Left cardiac atrium (tissue), 4 donors: ENCODE results near the gene TMC6. TPM values are rescaled to one million over a fixed set of nuclear protein-coding genes. Genes with fewer than 3 reads are reported as not detected.
"Not testable (repeated sequence)": the region's sequence is repeated elsewhere in the genome, so short reads cannot be mapped to it uniquely, and the experiment has no call there.

Source experiments
- ATAC-seq, 2 donors: fragments of 200-7000 bp; cut with Tn5 transposase; one replicate each; pipeline ENCODE4 v1.9.1; 2020; ENCODE audit warnings: mild to moderate bottlenecking in 2 of 2, moderate library complexity in 2 of 2
- DNase-seq: peaks from one replicate; pipeline ENCODE4 v3.0.0-alpha.2; 2020
- intact Hi-C, 2 donors: fragments of 100-400 bp; cut with DNase I; formaldehyde crosslinking; loops; one replicate each; pipeline versions ENCODE4 v1.14.1 to v1.15.1; 2022 to 2023
- total RNA-seq, 2 donors: library from RNA; stranded (reverse); fragmentation: NEBNext Ultra II Directional; extraction: Animal tissue kit (Norgen Biotek cat#: 25700); gene quantifications; one replicate each; pipeline ENCODE4 v1.2.1, GENCODE V29; 2021
- donor health status: DM: no; HTN: yes; CAD: no.
- donor health status: DM: no; HTN: yes; CAD: no; lungs with severe emphysema.
- donor health status: DM: yes; HTN: yes; CAD: no.
- donor health status: Dilated cardiomyopathy.

The TMC6 gene
- total RNA-seq, 2 donors from 2014 or later: 24.9 to 32.0 TPM

DNA sequence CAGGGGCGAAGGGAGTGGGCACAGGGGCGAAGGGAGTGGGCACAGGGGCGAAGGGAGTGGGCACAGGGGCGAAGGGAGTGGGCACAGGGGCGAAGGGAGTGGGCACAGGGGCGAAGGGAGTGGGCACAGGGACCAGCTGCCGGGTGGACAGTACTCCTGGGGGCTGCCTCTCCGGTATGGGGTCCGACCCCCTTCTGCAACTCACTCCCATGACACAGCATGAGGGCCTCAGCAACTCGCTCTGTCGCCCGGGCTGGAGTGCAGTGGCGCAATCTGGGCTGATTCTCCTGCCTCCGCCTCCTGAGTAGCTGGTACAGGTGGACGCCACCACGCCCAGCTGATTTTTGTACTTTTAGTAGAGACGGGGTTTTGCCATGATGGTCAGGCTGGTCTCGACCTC, 12.8 kb downstream of the TMC6 start:
- ATAC-seq: not testable (repeated sequence)
- intact Hi-C loops: loop anchor here in 1 of 2 donors (10.0 kb wide), 1 partner anchor 129 kb away; no protein-coding TSS in a partner anchor
- DNase-seq: peak; percentile 18

DNA sequence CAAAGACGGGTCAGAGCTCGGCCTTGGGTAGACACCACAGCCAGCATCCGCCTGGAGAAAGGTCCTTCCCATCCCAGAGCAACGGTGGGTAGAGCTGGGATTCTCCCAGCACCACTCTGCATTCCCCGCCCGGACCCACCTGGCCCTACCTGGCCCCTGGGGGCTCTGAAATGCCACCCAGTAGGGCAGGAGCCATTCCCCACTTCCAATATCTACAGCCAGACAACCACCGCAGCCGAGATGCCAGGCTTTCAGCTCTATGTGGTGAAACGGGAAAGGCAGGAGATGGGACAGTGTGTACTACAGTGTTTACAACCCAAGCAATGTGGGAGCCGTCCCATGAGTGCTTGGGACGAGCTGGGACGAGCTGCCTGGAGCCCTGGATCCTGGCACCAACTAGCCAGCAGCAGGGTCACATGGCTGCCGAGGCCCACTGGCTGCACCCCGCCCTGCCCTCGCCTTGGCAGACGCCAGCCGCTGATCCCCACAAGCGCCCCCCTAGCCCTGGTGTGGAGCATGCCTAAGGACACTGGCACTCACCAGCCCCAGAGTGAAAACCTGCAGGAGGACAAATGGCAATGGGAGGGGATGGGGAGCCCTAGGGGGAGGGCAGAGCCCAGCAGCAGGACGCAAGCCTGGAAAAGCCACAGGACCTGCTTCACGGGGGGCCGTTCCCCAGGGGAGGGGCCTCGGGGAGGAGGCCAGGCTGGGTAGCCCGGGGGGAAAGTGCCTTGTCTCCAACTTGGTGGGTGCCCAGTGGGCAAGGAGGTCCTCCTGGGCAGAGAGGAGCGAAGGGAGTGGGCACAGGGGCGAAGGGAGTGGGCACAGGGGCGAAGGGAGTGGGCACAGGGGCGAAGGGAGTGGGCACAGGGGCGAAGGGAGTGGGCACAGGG, 13.5 kb downstream of the TMC6 start:
- ATAC-seq: peak in 1 of 2 donors; percentile 39
- DNase-seq: peak; percentile 18
- intact Hi-C loops: loop anchor here (5.0 to 10.0 kb wide), 3 partner anchors 62 to 137 kb away; no protein-coding TSS in a partner anchor

DNA sequence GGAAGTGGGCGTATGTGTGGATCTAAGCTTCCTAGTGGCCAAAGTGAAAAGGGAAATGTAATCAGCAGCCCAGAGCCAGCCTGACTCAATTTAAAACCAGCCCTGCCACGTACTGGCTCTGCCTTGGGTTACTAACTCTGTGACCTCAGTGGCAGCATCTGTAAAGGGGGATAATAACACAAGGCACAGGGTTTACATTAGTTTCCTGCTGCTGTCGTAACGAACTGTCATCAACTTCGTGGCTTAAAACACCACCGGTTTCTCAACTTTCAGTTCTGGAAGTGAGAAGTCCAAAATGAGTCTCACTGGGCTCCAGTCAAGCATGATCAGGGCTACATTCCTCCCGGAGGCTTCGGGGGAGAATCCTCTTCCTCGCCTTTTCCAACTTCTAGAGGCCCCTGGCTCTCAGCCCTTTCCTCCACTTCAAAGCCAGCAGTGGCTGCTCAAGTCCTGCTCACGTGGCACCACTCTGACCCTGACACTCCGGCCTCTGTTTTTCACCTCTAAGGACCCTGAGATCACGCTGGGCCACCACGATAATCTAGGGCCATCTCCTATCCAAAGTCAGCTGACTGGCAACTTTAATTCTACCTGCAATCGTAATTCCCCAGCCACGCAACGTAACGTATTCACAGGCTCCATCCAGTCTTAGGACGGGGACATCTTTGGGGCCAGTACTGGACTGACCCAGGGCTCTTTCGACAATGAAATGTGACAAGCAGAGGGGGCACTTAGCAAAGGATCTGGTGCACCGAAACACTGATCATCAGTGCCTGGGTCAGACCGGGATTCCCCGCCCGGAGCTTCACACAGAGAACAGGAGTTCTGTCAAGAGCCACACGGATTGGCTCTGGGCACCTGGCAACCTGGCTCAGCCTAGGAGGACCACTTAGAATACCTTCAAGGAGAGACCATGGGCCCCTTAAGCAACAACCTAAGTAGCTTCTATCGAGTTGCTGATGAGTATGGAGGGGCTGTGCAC, 14.5 kb downstream of the TMC6 start:
- no peak for ATAC-seq
- peak; percentile 17 for DNase-seq

GRCh38 chr17:78112518-78113471, 15.8 kb downstream of the TMC6 start:
- intact Hi-C loops: loop anchor here (1.0 to 10.0 kb wide), 4 partner anchors 64 to 140 kb away; no protein-coding TSS in a partner anchor
- peak; percentile 73 to 78 for ATAC-seq
- DNase-seq: peak; percentile 81

More for the DNA sequence above, 14.5 kb downstream of the TMC6 start:
- intact Hi-C loops: loop anchor here (5.0 to 10.0 kb wide), 3 partner anchors 63 to 138 kb away; no protein-coding TSS in a partner anchor

DNA sequence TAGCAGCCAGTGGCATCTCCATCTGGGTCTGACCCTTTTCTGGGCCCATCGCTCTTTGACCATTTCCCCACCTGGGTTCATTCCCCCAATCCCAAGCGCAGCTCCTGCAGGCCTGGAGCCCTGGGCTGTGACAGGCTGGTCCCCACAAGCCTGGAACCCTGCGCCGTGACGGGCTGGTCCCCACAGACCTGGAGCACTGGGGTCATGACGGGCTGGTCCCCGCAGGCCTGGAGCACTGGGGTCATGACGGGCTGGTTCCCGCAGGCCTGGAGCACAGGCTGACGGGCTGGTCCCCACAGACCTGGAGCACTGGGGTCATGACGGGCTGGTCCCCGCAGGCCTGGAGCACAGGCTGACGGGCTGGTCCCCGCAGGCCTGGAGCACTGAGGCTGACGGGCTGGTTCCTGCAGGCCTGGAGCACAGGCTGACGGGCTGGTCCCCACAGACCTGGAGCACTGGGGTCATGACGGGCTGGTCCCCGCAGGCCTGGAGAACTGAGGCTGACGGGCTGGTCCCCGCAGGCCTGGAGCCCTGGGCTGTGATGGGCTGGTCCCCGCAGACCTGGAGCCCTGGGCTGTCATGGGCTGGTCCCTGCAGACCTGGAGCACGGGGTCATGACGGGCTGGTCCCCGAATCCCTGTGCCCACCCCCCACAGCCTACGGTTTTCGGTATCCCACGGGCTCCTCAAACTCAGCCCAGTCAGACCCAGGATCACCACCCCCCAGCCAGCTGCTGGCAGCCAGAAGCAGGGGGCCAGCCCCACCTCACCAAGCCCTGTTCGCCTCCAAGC, 16.6 kb downstream of the TMC6 start:
- intact Hi-C loops: loop anchor here (1.0 to 10.0 kb wide), 4 partner anchors 64 to 140 kb away; no protein-coding TSS in a partner anchor
- DNase-seq (no peak), ATAC-seq (peak in 1 of 2 donors; percentile 2)

DNA sequence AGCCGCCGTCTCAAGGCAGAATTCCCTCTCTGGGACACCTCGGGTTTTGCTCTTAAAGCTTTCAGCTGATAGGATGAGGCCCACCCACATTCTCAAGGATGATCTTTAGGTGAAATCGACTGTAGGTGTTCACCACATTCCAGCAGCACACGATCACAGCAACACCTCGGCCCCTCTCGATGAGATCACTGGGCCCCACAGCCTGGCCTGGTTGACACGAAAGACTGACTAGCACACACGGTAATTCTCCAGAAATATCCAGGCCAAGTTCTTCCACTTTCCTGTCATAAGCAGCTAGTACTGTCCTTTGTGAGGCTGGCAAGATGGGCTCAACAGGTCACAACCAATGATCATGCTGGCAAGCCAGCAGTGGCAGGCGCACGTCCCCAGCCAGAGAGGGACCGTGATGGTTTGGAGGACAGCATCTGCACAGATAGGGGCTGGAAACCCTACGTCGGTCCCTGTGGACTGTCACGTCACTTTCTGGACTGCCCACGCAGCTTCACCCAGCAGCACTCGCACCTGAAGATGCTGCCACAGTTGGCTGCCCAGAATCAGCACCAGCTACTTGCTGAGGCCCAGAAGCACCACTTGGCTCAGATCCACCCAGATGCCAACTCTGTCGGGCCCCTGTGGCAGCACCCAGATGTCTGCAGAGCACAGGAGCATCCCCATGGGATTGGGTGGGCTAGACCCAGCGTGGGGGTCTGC, 17.4 kb downstream of the TMC6 start:
- intact Hi-C loops: loop anchor here (5.0 to 10.0 kb wide), 3 partner anchors 66 to 141 kb away; no protein-coding TSS in a partner anchor
- DNase-seq (peak; percentile 20), ATAC-seq (peak in 1 of 2 donors; percentile 5)

GRCh38 chr17:78110363-78111015, 18.1 kb downstream of the TMC6 start:
- intact Hi-C loops: loop anchor here (5.0 to 10.0 kb wide), 3 partner anchors 67 to 142 kb away; no protein-coding TSS in a partner anchor
- peak; percentile 14 for DNase-seq
- no peak for ATAC-seq

DNA sequence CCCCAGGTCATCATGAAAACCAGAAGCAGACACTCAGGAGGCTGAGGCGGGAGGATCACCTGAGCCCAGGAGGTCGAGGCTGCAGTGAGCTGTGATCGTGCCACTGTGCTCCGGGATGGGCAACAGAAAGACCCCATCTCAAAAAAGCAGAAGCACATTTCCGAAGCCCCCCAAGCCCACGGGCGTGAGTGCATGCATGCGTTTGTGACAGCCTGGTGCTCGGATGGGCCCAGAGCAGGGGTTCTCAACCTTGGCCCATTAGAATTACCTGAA, 19.1 kb downstream of the TMC6 start:
- ATAC-seq: no peak
- no peak for DNase-seq
- intact Hi-C loops: no loop called here

DNA sequence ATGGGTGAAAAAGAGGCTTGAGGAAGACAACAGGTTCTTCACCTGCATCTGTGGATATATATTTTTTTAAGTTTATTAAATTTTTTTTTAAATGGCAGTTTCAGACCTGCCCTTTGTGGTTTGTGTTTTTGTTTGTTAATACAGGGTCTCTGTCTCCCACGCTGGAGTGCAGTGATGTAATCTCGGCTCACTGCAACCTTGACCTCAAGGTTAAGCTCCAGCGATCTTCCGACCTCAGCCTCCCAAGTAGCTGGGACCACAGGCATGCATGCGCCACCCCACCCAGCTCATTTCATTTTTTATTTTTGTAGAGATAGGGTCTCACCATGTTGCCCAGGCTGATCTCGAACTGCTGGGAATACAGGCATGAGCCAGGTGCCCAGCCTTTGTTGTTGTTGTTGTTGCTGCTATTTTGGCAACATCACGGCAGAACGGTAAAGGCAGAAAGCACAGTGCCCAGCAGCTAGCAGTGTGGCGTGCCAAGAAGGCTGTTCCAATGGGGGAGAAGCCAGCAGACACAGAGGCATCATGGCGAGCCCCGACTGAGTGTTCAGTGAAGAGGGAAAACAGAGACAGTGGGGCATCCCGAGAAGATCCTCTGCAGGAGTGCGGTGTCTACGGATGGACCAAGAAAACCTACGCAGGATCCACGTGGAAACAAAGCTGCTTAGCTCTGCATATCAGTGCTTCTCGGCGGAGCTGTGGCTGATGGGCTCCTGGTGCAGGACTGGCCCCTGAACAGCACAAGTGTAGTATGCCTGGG, 19.6 kb downstream of the TMC6 start:
- ATAC-seq: no peak
- DNase-seq: no peak
- intact Hi-C loops: no loop called here

DNA sequence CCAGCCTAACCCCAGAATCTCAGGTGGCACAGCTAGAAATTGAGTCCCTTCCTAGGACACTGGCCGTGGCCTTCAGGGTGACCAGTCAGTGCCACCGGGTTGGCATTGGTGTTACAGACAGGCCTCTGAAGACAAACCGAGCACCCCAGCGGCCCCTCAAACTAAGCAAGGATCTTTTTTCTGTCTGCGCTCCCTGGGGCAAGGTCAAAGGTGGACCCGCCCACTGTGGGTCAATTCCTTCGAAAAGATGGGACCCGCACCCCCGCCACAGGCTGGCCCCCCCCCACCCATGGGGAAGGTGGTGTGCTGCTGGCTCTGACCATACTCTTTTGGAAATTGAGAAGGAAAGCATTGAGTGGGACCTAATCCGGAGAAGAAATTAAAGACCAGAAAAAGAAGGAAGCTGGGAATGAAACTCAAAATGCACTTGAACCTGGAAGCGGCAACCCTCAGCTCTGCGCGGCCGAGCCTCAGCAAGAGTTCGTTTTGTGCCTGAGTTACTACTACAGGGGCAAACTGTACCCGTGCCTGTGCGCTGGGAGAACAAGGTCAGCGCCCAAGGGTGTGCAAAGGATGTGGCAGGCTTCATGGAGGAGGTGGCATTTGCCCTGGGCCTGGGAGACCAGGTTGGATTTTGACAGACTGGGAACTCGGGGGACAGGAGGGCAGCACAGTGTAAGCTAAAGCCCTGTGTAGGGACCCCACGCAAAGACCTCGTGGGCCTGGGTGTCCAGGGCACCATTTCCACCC, 20.4 kb downstream of the TMC6 start:
- ATAC-seq (no peak), DNase-seq (no peak)
- intact Hi-C loops: no loop called here

DNA sequence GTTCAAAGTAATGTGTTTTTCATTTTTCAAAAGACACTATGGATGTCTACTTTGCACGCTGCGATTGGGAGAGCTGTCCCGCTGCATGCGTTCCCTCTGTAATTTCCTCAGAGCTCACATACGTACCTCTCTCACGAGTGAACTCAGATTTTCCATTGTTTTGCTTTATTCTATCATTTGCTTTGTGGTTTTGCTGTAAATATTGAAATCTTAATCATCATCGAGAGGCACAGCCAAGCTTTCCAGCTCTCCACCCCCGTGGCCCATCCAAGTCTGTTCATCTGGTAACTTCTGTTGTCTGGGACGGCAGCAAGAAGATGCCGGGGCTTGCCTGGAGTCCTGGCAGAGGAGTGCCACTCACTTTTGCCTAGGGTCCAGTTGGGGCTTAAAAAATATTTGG, 21.1 kb downstream of the TMC6 start:
- ATAC-seq: no peak
- intact Hi-C loops: no loop called here

GRCh38 chr17:78106211-78106610, 22.3 kb downstream of the TMC6 start:
- intact Hi-C loops: no loop called here
- DNase-seq (no peak), ATAC-seq (no peak)

More for the DNA sequence above, 21.1 kb downstream of the TMC6 start:
- no peak for DNase-seq

DNA sequence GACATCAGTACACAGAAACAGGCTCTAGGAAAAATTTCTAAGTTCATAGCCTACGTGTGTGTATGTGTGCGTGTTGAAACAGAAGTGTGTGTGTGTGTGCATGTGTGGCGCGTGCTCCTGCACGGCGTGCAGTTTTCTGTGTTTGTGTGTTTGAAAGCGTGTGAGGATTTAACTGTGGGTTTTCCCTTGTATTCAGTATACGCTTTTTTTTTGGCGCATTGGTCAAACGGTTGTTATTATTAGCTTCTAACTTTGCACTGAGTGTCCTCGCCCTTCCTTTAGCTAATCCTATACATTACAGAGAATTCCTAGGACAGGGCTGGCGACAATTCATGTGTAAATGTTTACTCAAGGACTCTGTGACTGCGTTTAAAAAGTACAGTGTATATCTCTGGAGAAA, 23.0 kb downstream of the TMC6 start:
- intact Hi-C loops: no loop called here
- ATAC-seq (no peak), DNase-seq (no peak)

- intact Hi-C loops: no loop called here
- DNase-seq (no peak), ATAC-seq (no peak)
Measured at GRCh38 chr17:78105101-78105500, 23.5 kb downstream of the TMC6 start.

DNA sequence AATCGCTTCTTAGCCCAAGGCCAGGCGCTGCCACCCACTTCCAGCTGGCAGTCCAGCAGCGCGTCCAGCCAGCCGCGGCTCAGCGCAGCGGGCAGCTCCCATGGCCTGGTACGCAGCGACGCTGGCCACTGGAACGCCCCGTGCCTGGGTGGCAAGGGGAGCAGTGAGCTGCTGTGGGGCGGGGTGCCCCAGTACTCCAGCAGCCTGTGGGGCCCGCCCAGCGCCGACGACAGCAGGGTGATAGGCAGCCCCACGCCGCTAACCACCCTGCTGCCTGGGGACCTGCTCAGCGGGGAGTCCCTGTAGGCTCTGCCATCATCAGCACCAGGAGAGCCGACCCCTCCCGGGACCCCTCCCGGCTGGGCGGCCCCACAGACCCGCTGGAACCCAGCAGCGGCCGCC, 24.0 kb downstream of the TMC6 start:
- no peak for DNase-seq
- no peak for ATAC-seq
- intact Hi-C loops: no loop called here
